ENCODE measurements around the gene UVRAG.
"Not testable (repeated sequence)": the region's sequence is repeated elsewhere in the genome, so short reads cannot be mapped to it uniquely, and the experiment has no call there.

UVRAG gene

DNA sequence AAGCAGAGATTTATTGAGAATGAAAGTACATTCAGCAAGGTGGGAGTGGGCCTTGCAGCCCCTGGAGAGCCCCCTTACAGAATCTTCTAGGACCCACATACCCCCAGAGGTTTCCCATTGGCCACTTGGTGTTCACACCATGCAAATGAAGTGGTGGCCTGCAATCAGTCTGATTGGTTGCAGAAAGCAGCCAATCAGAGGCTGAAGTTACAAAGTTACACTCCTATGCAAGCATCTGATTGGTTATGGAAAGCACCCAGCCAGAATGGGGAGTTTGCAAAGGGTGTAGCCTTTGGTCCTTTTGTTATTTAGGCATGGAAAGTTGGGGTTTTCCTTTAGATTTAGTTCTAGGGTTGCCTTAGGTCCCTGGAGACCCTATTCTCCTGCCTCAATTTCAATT lies 34.9 kb downstream of the UVRAG start:
- DNase-seq, result no peak

DNA sequence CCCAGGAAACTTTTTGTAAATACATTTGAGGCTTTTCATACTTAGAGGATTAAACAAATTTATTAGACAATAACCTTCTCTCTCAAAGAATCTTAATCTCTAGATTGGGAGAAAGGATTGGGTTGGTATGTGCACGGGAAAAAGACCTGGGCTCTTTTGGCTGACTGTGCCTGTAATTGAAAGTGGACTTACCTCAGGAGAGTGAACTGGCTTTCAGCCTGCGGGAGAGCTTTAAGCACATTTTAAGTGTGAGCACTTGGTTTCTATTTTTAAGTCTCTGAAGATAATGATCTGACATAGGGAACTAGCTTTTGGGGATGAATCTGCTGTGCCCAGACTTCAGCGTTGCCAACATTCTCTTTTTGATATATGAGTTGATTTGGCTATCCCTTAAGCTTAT lies 35.8 kb downstream of the UVRAG start:
- no peak for DNase-seq

DNA sequence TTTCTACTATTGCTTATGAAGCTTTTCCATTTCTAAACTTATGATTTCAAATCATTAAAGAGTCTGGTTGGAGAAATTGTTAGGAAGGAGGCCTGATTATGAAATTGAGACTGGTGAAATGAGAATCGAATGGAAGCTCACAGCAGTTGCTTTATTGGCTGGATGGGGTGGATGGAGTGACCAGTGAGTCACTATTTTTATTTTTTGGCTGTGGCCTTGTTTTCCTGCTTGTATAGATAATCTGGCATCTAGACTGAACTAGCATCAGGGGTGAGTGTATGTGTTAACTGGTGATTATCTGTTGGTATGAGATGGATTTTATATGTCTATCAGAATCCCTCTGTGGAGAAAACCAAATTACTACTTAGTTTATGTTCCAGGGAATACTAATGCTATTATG lies 36.2 kb downstream of the UVRAG start:
- DNase-seq, result no peak

DNA sequence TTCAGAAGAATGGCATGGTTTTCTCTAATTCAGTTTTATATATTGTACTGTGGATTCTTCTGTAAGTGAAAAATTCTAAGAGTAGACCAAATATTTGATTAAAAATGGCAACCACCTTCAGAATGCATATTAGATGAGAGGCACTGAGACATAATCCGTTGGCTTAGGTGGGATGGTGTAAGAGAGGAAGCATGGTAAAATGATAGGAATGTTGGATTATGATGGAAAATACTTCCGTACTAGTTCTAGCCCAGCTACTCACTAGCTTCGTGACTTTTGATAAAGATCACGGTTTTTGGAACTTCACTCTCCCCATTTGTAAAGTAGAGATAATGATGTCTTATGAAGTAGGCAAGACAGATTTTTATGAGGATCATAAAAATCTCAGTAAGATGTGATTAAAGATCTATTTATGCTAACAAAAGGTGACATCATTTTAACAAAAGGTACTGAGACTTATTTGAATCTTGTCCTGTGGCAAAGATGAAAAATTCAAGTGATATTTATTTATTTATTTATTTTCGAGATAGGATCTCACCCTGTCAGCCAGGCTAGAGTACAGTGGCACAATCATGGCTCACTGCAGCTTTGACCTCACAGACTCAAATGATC lies 37.5 kb downstream of the UVRAG start:
- no peak for DNase-seq

DNA sequence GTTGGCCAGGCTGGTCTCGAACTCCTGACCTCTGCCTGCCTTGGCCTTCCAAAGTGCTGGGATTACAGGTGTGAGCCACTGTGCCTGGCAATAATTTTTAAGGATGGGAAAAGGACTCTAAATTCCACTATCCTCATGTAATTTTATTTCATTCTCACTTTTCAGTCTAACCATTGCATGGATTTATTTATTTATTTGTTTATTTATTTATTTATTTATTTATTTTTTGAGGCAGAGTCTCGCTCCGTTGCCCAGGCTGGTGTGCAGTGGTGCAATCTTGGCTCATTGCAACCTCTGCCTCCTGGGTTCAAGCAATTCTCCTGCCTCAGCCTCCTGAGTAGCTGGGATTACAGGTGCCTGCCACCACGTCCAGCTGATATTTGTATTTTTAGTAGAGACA lies 38.6 kb downstream of the UVRAG start:
- not testable (repeated sequence) for DNase-seq

DNA sequence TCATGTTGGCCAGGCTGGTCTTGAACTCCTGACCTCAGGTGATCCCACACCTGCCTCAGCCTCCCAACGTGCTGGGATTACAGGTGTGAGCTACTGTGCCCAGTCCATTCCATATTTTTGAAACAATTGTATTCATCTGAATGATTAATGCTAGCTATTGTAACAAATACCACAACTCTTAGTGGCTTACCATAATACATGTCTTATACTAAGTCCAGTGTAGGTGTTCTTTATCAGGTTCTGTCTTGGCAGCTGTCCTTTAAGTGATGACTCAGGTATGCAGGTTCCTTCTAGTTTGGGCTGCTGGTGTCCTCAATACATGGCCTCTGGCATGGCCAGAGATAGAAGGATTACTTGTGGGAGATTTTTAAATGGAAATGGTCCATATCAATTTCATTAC lies 39.0 kb downstream of the UVRAG start:
- no peak for DNase-seq

DNA sequence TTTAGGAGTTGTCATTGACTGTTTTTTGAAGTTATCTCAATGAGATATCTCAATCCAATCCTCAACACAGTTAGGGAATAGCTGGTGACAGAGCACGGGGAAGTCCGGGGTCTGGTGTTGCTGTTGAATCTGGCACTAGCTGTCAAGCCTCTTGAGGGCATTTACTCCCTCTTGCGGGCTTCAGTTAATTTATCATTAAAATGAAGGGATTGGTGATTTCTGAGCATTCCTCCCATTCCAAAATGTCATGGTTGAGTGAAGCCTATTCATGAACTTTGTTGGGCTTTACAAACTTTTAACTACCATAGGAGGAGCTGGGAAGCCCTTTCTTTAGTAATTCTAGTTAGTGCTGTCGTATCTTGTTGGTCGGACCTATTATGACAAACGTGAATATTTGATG lies 40.2 kb downstream of the UVRAG start:
- DNase-seq, result no peak

DNA sequence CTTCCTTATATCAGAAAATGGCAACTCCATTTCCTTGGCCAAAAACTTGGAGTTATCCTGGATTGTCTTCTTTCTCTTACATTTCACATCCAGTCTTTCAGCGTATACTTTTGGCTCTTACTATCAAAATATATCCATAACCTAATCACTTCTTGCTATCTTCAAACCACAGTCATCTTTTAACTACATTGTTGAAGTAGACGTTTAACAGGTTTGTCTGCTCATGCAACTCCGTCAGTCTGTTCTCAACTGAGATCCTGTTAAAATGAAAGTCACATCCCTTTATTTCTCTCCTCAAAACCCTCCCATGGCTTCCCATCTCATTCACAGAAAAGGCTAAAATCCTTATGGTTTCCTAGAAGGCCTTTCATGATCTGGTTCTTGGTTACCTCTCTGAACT lies 41.9 kb downstream of the UVRAG start:
- no peak for DNase-seq

DNA sequence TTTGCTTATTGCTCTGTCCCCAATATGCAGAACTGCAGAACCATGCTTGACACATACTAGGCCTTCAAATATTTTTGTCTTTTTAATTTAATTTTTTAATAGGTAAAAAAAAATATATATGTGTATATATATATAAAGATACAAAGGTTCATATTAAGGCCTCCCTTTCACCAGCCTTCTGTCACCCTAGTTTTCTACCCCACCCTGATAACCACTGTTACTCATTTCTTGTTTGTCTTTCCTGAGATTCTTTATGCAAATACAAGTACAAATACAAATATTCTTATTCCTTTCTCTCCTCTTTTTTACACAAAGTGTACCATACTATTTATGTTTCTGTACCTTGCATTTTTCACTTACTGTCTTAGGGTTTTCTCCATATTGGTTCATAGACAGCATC lies 43.0 kb downstream of the UVRAG start:
- no peak for DNase-seq

DNA sequence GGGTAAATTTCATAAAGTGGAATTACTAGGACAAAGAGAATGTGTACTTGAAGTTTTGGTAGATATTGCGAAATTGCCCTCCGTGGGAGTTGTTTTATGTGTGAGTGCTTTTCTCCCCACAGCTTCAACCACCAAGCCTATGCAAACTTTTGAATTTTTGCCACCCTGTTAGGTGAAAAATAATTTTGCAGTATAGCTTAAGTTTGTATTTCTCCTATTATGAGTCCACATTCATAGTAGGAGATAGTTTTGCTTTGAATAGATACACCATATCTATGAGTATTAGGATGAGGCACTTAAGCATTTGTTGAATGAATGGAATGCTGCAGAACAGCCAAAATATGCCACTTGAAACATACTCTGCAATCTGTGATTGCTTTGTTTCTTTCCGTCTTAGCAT lies 43.6 kb downstream of the UVRAG start:
- no peak for DNase-seq

DNA sequence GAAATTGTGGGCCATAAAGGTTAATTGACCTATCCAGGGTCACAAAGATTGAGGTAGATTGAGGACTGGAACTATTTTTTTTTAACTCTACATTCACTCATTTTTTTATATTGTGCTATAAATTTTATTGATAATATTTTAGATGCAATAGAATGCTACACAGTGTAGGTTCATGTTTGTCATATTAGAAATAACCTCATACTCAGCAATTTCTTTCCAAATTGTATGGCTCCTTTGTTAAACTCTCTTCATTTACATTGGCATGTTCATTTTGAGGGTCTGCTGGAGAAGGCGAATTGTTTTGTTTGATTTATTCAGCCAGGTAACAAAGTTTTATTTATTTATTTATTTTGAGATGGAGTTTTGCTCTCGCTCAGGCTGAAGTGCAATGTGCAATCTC lies 44.6 kb downstream of the UVRAG start:
- DNase-seq, result no peak

DNA sequence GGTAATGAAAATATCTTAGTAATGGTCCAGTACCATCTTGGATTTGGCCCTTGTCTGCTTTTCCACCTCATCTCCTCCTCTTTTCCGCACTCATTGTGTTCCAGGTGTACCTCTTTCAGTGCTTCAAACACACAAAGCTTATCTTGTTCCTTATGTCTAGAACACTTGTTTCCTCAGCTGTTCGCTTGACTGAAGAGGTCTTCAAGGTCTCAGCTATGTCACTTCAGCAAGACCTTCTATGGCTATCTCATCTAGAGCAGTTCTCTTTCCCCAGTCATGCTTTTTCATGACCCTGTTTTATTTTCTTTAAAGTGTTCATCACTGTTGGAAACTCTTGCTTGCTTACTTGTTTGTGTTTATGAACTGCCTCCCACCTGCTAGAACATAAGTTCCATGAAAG lies 47.4 kb downstream of the UVRAG start:
- DNase-seq, result no peak

DNA sequence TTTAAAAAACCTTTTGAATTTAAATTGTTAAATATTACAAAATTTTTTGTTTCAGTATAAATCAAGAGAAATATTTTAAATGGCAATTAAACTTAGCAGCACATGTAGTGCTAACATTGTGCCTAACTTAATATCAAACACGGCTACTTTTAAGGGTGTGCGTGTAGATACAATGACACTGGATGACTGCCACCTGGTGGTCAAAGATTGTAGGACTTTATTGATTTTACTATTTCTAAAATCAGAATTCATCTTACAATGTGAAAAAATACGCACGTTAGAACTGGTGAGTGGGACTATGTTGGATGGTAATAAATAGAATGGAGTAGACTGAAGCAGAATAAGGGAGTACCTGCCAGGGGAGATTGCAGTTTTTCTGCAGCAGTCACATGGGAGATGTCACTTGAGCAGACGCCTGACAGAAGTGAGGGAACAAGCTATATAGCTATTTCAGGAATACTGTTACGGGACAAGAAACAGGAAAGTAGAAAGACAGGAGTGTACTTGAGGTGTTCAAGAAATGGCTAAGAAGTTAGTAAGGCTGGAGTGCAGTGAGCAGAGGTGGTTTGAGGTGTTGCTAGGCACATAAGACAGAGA lies 52.9 kb downstream of the UVRAG start:
- peak; percentile 11 to 16 for DNase-seq

DNA sequence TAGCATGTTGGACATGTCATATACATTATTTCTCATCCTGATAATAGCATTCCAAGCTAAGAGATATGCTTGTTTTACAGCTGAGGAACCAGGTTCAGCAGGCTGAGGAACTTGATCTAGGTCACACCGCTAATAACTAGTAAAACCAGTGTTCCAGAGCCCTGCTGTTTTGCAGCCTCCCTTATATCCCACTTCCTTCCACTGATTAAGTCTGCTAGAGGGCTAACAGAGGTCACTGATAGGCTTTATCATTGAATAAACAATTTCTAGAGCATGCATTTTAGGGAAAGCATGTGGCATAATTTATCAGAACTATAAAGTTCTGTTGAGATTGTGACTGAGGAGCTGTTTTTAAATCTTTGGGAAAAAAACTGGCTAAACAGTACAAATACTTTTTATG lies 54.0 kb downstream of the UVRAG start:
- no peak for DNase-seq

DNA sequence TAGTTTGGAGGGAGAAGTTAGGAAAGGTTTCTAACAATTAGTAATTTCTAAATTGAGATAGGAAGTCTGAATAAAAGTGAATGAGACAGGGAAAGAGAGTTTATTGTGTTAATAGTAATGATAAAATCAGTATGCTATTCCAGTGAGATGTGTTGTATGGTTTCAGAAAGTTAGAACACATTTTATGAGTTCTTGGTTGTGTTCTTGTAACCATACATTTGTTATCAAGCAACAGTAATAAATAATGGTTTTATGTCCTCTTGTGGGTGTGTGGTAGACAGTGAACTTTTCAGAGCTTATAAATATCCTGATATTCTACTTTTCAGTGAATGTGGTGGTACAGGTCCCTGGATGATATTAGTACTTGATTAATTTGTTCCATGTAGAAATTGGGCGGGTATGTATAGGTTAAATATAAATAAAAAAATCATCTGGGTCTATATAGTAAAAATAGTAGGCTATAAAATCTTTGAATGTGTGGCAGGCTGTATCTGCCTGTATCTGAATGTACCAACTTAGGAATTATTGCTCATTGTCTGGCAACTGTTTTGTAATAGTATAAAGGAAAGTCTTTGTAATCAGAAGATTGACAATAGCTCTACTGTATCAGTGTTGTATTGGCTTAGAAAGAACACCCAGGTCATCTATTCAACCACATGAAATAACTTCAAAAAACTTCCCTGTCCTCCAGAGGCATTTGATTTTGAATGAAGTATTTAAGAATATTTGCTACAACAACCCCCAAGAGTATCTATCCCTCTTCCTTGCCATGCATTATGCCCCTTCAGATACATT lies 54.8 kb downstream of the UVRAG start:
- DNase-seq, result no peak

DNA sequence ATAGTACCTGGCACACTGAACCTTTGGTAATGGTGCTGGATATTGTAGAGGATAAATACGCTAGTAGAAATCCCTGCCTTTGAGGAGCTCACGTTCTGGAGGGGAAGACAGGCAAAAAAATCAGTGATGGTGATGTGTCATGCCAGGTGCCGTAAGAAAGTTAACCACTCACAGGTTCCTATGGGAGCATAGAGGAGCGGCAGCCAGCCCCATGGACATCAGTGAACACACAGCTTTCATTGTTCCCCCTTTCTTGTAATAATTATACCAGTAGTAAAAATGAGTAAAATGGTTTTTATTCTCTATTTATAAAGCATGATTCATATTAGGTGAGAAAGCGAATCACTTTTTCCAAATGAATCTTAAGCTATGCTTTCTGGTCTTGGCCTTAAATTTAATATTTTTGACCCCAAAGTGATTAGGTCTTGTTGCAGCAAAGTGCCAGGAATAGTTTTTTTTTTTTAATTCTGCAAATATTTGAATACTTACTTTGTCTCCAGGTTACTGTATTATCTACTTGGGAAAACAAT lies 57.9 kb downstream of the UVRAG start:
- DNase-seq, result no peak

DNA sequence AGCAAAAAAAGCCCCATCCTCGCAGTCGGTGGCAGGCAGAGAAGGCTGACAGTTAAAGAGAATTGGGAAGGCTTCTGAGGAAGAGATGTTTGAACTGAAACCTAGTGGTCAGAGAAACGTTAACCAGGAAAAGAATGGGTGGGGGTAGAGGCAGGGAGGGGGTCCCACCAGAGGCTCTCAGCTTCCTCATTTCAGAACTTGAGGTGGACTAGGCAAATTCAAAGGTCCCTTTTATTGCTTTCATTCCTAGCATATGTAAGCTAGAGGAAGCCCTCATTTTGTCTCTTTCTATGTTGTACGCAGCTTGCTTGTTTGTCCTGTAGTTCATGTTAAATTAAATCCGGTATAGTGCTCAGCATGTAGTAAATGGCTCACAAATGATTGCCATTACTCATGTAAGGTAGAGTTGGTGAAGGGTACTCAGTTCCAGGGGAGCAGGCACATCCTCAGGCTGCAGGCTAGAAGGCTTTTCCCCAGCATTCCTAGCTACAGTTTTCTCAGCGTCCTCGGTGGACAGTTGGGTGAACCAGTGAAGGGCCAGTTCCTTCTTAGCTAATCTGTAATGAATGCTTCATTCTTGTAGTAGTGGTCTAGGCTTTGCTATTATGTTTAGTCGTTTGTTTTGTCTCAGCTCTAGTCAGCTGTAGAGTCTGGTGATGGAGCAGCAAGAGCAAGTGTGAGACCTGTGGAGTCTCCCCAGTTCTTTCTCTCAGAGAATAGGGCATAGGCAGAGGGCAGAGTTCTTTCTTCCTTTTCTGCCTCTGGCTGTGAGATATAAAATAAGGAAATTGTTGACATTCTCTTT lies 58.6 kb downstream of the UVRAG start:
- no peak for DNase-seq

DNA sequence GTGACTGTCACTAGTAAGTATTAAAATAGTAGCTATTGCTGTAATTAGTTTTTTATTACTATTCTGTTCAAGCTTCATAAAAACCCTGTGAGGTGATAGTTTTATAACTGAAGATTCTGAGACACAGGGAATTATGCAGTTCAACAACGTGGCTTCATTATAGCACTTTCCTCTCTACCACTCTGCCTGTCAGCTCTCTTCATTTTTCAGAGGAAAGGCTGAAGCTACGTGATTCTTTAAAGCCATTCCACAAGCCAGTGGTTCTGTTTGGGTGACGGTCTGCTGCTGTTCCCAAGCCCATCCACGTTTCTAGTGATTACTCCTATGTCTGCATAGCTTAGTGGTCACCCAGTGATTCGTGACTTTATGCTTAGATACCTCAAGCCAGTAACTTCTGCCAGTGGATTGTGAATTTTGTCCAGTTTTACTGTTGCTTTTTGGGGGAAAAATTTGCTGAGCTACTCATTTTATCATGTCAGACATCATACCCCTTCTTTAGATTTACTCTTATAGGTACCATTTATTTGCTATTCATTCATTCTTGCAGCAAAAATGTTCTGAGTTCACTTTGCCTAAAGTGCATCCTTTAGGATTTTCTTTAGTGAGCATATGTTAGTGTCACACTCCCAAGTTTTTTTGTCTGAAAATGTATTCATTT lies 59.8 kb downstream of the UVRAG start:
- no peak for DNase-seq

DNA sequence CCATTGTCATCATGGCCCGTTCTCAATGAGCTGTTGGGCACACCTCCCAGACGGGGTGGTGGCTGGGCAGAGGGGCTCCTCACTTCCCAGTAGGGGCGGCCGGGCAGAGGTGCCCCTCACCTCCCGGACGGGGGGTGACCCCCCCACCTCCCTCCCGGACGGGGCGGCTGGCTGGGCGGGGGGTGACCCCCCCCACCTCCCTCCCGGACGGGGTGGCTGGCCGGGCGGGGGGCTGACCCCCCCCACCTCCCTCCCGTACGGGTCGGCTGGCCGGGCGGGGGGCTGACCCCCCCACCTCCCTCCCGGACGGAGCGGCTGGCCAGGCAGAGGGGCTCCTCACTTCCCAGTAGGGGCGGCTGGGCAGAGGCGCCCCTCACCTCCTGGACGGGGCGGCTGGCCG lies 62.3 kb downstream of the UVRAG start:
- DNase-seq, result not testable (repeated sequence)

DNA sequence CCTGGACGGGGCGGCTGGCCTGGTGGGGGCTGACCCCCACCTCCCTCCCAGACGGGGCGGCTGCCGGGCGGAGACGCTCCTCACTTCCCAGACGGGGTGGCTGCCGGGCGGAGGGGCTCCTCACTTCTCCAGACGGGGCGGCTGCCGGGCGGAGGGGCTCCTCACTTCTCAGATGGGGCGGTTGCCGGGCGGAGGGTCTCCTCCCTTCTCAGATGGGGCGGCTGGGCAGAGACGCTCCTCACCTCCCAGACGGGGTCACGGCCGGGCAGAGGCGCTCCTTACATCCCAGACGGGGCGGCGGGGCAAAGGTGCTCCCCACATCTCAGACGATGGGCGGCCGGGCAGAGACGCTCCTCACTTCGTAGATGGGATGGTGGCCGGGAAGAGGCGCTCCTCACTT lies 62.9 kb downstream of the UVRAG start:
- DNase-seq, result not testable (repeated sequence)

DNA sequence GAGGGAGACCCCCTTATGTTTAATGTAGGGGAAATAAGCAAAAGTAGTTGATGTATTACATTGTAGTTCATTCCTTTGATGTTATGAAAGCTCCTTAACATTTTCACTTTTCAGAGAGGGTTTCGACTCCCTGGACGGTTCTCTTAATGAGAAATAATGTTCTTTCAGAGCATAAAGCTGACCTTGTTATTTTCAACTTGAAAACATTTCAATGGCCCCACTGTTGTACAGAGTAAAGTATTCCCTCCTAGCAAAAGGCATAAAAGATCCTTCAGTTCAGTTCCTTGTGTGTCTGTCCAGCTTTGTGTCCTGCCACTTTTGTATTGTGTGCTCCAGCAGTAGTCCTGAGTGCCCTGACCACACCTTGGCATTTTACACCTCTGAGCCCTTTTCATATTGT lies 63.9 kb downstream of the UVRAG start:
- no peak for DNase-seq

DNA sequence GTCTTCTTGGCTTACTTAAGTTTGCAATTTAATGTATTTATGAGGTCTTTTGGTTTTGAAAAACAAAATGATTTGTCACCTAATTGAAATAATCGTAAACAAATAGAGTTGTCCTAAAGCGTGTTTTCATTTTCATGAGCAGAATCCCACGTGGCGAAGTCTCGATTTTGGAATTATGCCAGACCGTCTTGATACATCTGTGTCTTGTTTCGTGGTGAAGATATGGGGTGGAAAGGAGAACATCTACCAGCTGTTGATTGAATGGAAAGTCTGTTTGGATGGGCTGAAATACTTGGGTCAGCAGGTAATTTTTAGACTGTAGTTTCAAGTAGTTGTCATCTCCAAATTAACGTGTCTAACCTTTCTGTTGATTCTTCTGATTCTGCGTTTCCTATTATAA lies 64.7 kb downstream of the UVRAG start:
- DNase-seq, result no peak

DNA sequence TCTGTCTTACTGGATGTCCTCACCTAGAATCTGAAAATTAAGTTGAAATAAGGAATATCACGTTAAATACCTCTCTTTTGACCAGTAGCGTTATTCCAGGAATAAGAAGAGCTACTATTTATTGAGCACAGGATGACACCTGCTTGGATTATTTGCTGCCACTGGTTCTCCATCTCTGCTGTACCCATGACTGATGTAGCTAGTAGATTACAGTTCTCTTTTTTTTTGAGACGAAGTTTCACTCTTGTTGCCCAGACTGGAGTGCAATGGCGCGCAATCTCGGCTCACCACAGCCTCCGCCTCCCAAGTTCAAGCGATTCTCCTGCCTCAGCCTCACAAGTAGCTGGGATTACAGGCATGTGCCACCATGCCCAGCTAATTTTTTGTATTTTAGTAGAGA lies 65.3 kb downstream of the UVRAG start:
- not testable (repeated sequence) for DNase-seq

Measured in activated CD4-positive, alpha-beta T cell treated with anti-CD3 and anti-CD28 coated beads, Interleukin-2, amount 50 U/mL, for 4 hours (primary cell).